Liver (tissue), 9 donors: ENCODE measurements around the gene SUGCT. TPM values are rescaled to one million over a fixed set of nuclear protein-coding genes. Genes with fewer than 3 reads are reported as not detected.

Experiments used
- DNase-seq: peaks from one replicate; pipeline ENCODE4 v3.0.0-alpha.2; 2017; ENCODE audit warnings: low spot score
- H3K27ac ChIP-seq, 2 donors: one replicate each; pipeline ENCODE4 v1.7.0; 2013; ENCODE audit warnings: inconsistent platforms in 2 of 2, low read length in 2 of 2, control low read depth in 1 of 2, low read depth in 1 of 2, mild to moderate bottlenecking in 1 of 2
- H3K27me3 ChIP-seq, 4 donors: one replicate each; pipeline versions ENCODE4 v1.6.1 to v1.7.0; 2013; ENCODE audit warnings: low read length in 3 of 4, inconsistent platforms in 1 of 4, mild to moderate bottlenecking in 1 of 4, moderate library complexity in 1 of 4; ENCODE audit not compliant: control insufficient read depth in 4 of 4, insufficient read depth in 4 of 4
- H3K36me3 ChIP-seq, 4 donors: one replicate each; pipeline versions ENCODE4 v1.6.1 to v1.7.0; 2013; ENCODE audit warnings: low read length in 3 of 4, mild to moderate bottlenecking in 3 of 4, low read depth in 1 of 4, moderate library complexity in 1 of 4; ENCODE audit not compliant: control insufficient read depth in 4 of 4, insufficient read depth in 3 of 4
- H3K4me1 ChIP-seq, 4 donors: one replicate each; pipeline versions ENCODE4 v1.6.1 to v1.7.0; 2013; ENCODE audit warnings: low read length in 3 of 4, mild to moderate bottlenecking in 3 of 4, moderate library complexity in 1 of 4; ENCODE audit not compliant: control insufficient read depth in 4 of 4, insufficient read depth in 4 of 4
- H3K4me3 ChIP-seq, 3 donors: one replicate each; pipeline versions ENCODE4 v1.6.1 to v1.7.0; 2013; ENCODE audit warnings: low read length in 3 of 3, control low read depth in 1 of 3, low read depth in 1 of 3, mild to moderate bottlenecking in 1 of 3
- H3K9ac ChIP-seq, 2 donors: one replicate each; pipeline ENCODE4 v1.7.0; 2013; ENCODE audit warnings: low read length in 2 of 2, mild to moderate bottlenecking in 2 of 2, moderate library complexity in 2 of 2, control low read depth in 1 of 2, low read depth in 1 of 2
- H3K9me3 ChIP-seq, 4 donors: one replicate each; pipeline versions ENCODE4 v1.6.1 to v1.7.0; 2013; ENCODE audit warnings: low read length in 3 of 4; ENCODE audit not compliant: control insufficient read depth in 4 of 4
- EGR1 ChIP-seq, 2 donors: IDR thresholded peaks; 2 replicates each; pipeline ENCODE4 v1.6.1; 2016 to 2018; ENCODE audit warnings: antibody characterized with exemption in 2 of 2, low read depth in 2 of 2
- FOXA1 ChIP-seq: IDR thresholded peaks from 2 replicates; pipeline ENCODE4 v1.6.1; 2016; ENCODE audit warnings: antibody characterized with exemption
- FOXA2 ChIP-seq: IDR thresholded peaks from 2 replicates; pipeline ENCODE4 v1.6.1; 2016; ENCODE audit warnings: antibody characterized with exemption
- GABPA ChIP-seq, 2 donors: IDR thresholded peaks in 1 of 2; conservative IDR thresholded peaks in 1 of 2; 2 replicates each; pipeline ENCODE4 v1.6.1; 2016; ENCODE audit warnings: antibody characterized with exemption in 2 of 2, mild to moderate bottlenecking in 1 of 2, moderate library complexity in 1 of 2
- HNF4A ChIP-seq, 2 donors: conservative IDR thresholded peaks; 2 replicates each; pipeline ENCODE4 v1.6.1; 2016; ENCODE audit warnings: antibody characterized with exemption in 2 of 2, mild to moderate bottlenecking in 2 of 2
- HNF4G ChIP-seq: IDR thresholded peaks from 2 replicates; pipeline ENCODE4 v1.6.1; 2016; ENCODE audit warnings: antibody characterized with exemption
- JUND ChIP-seq, 2 donors: IDR thresholded peaks; 2 replicates each; pipeline ENCODE4 v1.6.1; 2016; ENCODE audit warnings: antibody characterized with exemption in 2 of 2
- MAX ChIP-seq: IDR thresholded peaks from 2 replicates; pipeline ENCODE4 v1.6.1; 2016; ENCODE audit warnings: antibody characterized with exemption
- NR2F2 ChIP-seq: IDR thresholded peaks from 2 replicates; pipeline ENCODE4 v1.6.1; 2016; ENCODE audit warnings: antibody characterized with exemption
- RAD21 ChIP-seq, 2 donors: IDR thresholded peaks; 2 replicates each; pipeline ENCODE4 v1.6.1; 2016; ENCODE audit warnings: antibody characterized with exemption in 2 of 2, mild to moderate bottlenecking in 2 of 2
- RXRA ChIP-seq, 2 donors: IDR thresholded peaks; 2 replicates each; pipeline ENCODE4 v1.6.1; 2017 to 2018; ENCODE audit warnings: antibody characterized with exemption in 2 of 2, mild to moderate bottlenecking in 1 of 2
- SP1 ChIP-seq: IDR thresholded peaks from 2 replicates; pipeline ENCODE4 v1.6.1; 2018; ENCODE audit warnings: antibody characterized with exemption, mild to moderate bottlenecking
- TAF1 ChIP-seq: conservative IDR thresholded peaks from 2 replicates; pipeline ENCODE4 v1.6.1; 2016; ENCODE audit warnings: antibody characterized with exemption, mild to moderate bottlenecking
- YY1 ChIP-seq: IDR thresholded peaks from 2 replicates; pipeline ENCODE4 v1.6.1; 2016; ENCODE audit warnings: antibody characterized with exemption, mild to moderate bottlenecking
- WGBS: extraction: QIAGEN DNeasy Blood & Tissue Kit; methylation state at CpG from one replicate; pipeline ENCODE4 v1.1.7; 2013; 5-methylcytosine and 5-hydroxymethylcytosine counted together
- polyA plus RNA-seq, 2 donors: library from polyadenylated mRNA; stranded (reverse) in 1 of 2; unstranded in 1 of 2; fragments of 200-250 nt in 1 of 2; fragments of >200 nt in 1 of 2; fragmentation: Nextera tagmentation in 1 of 2; extraction: Ambion mirVana in 1 of 2; gene quantifications; one replicate each; pipeline versions ENCODE4 v1.2.1 to v1.2.3, GENCODE V29; 2013 to 2015
- total RNA-seq, 2 donors: library from RNA; depleted of rRNA; stranded (reverse); fragments of >200 nt; gene quantifications; one replicate each; pipeline ENCODE4 v1.2.3, GENCODE V29; 2014
- TF ChIP-seq, protein P1 (sequence below): IDR thresholded peaks from 2 replicates; pipeline ENCODE4 v1.6.1; 2016; ENCODE audit warnings: antibody characterized with exemption, mild to moderate bottlenecking
- TF ChIP-seq, protein P2 (sequence below): IDR thresholded peaks from 2 replicates; pipeline ENCODE4 v1.6.1; 2016; ENCODE audit warnings: antibody characterized with exemption
- TF ChIP-seq, protein P3 (sequence below): fragments of 150-350 bp; IDR thresholded peaks from 2 replicates; pipeline ENCODE4 v1.5.1; 2017; ENCODE audit warnings: improper control_type of control experiment, low read depth, low read length; ENCODE audit not compliant: missing input control
- TF ChIP-seq, protein P4 (sequence below): IDR thresholded peaks from 2 replicates; pipeline ENCODE4 v1.6.1; 2016; ENCODE audit warnings: antibody characterized with exemption
- donor health status: healthy.
- donor health status: healthy.
- donor health status: healthy.
- donor health status: healthy.
- donor health status: healthy.

SUGCT gene
- total and polyA plus RNA-seq, 4 donors, result 6.2 to 11.9 (median 9.9) TPM

DNA sequence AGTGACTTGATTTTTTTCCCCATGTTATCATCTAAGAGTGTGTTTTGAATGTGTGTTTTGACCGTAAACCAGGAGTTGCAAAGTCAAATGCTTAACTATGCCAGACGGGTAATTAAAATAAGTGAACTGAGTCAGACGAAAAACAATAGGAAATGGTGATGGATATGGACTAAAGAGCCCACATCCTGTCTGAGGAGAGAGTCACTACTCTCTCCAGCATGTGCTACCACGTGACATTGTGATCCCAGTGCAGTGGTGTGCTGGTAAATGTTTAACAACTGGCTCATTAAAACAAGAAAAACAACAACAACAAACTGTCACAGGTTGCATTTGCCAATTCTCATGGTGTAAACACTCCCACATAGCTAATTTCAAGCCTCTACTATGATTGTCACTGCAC is 164.3 kb downstream of the SUGCT start:
- Histone ChIP-seq H3K4me3 (no peak overlapping the region), H3K9me3 (no peaks in the 10 kb centered on the region), H3K27me3 (no peaks in the 10 kb centered on the region), H3K36me3 (no peaks in the 10 kb centered on the region), H3K27ac (no peak overlapping the region), H3K9ac (no peak overlapping the region), H3K4me1 (no peaks in the 10 kb centered on the region)
- no peak for DNase-seq
- 78% methylated on average over 4 of the region's 4 CpGs for WGBS
- TF ChIP-seq YY1 (no peak), JUND (IDR thresholded peaks at IDR 0.05) (no peak), TAF1 (no peak), RXRA (IDR thresholded peaks at IDR 0.05) (no peak), NR2F2 (no peak), HNF4G (no peak), FOXA2 (no peak), RAD21 (IDR thresholded peaks at IDR 0.05) (no peak), EGR1 (IDR thresholded peaks at IDR 0.05; ENCODE audit: low read depth in 2 of 2) (no peak), HNF4A (conservative IDR thresholded peaks at IDR 0.05) (no peak), FOXA1 (no peak), SP1 (no peak), GABPA (IDR thresholded peaks at IDR 0.05 in 1 of 2, conservative IDR thresholded peaks at IDR 0.05 in 1 of 2) (no peak), MAX (no peak)
- TF ChIP-seq, protein P1, sequence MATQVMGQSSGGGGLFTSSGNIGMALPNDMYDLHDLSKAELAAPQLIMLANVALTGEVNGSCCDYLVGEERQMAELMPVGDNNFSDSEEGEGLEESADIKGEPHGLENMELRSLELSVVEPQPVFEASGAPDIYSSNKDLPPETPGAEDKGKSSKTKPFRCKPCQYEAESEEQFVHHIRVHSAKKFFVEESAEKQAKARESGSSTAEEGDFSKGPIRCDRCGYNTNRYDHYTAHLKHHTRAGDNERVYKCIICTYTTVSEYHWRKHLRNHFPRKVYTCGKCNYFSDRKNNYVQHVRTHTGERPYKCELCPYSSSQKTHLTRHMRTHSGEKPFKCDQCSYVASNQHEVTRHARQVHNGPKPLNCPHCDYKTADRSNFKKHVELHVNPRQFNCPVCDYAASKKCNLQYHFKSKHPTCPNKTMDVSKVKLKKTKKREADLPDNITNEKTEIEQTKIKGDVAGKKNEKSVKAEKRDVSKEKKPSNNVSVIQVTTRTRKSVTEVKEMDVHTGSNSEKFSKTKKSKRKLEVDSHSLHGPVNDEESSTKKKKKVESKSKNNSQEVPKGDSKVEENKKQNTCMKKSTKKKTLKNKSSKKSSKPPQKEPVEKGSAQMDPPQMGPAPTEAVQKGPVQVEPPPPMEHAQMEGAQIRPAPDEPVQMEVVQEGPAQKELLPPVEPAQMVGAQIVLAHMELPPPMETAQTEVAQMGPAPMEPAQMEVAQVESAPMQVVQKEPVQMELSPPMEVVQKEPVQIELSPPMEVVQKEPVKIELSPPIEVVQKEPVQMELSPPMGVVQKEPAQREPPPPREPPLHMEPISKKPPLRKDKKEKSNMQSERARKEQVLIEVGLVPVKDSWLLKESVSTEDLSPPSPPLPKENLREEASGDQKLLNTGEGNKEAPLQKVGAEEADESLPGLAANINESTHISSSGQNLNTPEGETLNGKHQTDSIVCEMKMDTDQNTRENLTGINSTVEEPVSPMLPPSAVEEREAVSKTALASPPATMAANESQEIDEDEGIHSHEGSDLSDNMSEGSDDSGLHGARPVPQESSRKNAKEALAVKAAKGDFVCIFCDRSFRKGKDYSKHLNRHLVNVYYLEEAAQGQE, result no peak
- TF ChIP-seq, protein P2, sequence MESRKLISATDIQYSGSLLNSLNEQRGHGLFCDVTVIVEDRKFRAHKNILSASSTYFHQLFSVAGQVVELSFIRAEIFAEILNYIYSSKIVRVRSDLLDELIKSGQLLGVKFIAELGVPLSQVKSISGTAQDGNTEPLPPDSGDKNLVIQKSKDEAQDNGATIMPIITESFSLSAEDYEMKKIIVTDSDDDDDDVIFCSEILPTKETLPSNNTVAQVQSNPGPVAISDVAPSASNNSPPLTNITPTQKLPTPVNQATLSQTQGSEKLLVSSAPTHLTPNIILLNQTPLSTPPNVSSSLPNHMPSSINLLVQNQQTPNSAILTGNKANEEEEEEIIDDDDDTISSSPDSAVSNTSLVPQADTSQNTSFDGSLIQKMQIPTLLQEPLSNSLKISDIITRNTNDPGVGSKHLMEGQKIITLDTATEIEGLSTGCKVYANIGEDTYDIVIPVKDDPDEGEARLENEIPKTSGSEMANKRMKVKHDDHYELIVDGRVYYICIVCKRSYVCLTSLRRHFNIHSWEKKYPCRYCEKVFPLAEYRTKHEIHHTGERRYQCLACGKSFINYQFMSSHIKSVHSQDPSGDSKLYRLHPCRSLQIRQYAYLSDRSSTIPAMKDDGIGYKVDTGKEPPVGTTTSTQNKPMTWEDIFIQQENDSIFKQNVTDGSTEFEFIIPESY, result no peak
- TF ChIP-seq, protein P3, sequence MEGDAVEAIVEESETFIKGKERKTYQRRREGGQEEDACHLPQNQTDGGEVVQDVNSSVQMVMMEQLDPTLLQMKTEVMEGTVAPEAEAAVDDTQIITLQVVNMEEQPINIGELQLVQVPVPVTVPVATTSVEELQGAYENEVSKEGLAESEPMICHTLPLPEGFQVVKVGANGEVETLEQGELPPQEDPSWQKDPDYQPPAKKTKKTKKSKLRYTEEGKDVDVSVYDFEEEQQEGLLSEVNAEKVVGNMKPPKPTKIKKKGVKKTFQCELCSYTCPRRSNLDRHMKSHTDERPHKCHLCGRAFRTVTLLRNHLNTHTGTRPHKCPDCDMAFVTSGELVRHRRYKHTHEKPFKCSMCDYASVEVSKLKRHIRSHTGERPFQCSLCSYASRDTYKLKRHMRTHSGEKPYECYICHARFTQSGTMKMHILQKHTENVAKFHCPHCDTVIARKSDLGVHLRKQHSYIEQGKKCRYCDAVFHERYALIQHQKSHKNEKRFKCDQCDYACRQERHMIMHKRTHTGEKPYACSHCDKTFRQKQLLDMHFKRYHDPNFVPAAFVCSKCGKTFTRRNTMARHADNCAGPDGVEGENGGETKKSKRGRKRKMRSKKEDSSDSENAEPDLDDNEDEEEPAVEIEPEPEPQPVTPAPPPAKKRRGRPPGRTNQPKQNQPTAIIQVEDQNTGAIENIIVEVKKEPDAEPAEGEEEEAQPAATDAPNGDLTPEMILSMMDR, result no peak
- TF ChIP-seq, protein P4, sequence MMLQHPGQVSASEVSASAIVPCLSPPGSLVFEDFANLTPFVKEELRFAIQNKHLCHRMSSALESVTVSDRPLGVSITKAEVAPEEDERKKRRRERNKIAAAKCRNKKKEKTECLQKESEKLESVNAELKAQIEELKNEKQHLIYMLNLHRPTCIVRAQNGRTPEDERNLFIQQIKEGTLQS, result no peak
